Stimulated activated CD8-positive, alpha-beta memory T cell treated with anti-CD3 and anti-CD28 coated beads, Interleukin-15, amount 100 ng/mL, for 24 hours (primary cell): ENCODE results near the gene CLCN6.

Experiments
- DNase-seq: peaks from one replicate; pipeline ENCODE4 v3.0.0-alpha.2; 2020; ENCODE audit warnings: low read depth

The CLCN6 gene

GRCh38 chr1:11854519-11854918, 48.5 kb downstream of the CLCN6 start:
- DNase-seq: no peak

- DNase-seq: no peak
Observed at GRCh38 chr1:11855430-11855829, 49.4 kb downstream of the CLCN6 start.

GRCh38 chr1:11856698-11857097, 50.7 kb downstream of the CLCN6 start:
- DNase-seq: no peak

- no peak for DNase-seq
Observed at GRCh38 chr1:11857164-11857851, 51.3 kb downstream of the CLCN6 start.

- no peak for DNase-seq
Observed at GRCh38 chr1:11858158-11858557, 52.2 kb downstream of the CLCN6 start.

GRCh38 chr1:11858613-11858967, 52.6 kb downstream of the CLCN6 start, which contains the start of gene NPPB:
TSS of gene NPPB (minus strand) at chr1:11858945. CDS start at chr1:11858833, 112 bp downstream.
- DNase-seq: no peak

GRCh38 chr1:11858968-11859871, 53.2 kb downstream of the CLCN6 start:
- peak; percentile 32 for DNase-seq

GRCh38 chr1:11860083-11860482, 54.1 kb downstream of the CLCN6 start:
- no peak for DNase-seq

GRCh38 chr1:11860587-11860986, 54.6 kb downstream of the CLCN6 start:
- no peak for DNase-seq

- no peak for DNase-seq
Observed at GRCh38 chr1:11862890-11863289, 56.9 kb downstream of the CLCN6 start.

- DNase-seq: no peak
Observed at GRCh38 chr1:11868331-11868980, 62.5 kb downstream of the CLCN6 start.

- no peak for DNase-seq
Observed at GRCh38 chr1:11869104-11869503, 63.1 kb downstream of the CLCN6 start.

GRCh38 chr1:11869650-11870207, 63.7 kb downstream of the CLCN6 start:
- no peak for DNase-seq

- DNase-seq: no peak
Observed at GRCh38 chr1:11872545-11872944, 66.6 kb downstream of the CLCN6 start.

GRCh38 chr1:11873395-11874257, 67.6 kb downstream of the CLCN6 start:
- DNase-seq: no peak

- no peak for DNase-seq
Observed at GRCh38 chr1:11874258-11874562, 68.2 kb downstream of the CLCN6 start.

GRCh38 chr1:11874624-11875023, 68.6 kb downstream of the CLCN6 start:
- DNase-seq: no peak

- no peak for DNase-seq
Observed at GRCh38 chr1:11875094-11875493, 69.1 kb downstream of the CLCN6 start.

- no peak for DNase-seq
Observed at GRCh38 chr1:11877074-11877473, 71.1 kb downstream of the CLCN6 start.

- no peak for DNase-seq
Observed at GRCh38 chr1:11878081-11878890, 72.3 kb downstream of the CLCN6 start.

- DNase-seq: no peak
Observed at GRCh38 chr1:11878891-11879190, 72.8 kb downstream of the CLCN6 start.
